GM18519 (cell line): ENCODE results near the gene DCBLD1.
"Not testable (repeated sequence)": the region's sequence is repeated elsewhere in the genome, so short reads cannot be mapped to it uniquely, and the experiment has no call there.

Experiments used
- ATAC-seq: cut with Tn5 transposase; IDR thresholded peaks from one replicate; pipeline ENCODE4 v1.9.1; 2021; ENCODE audit warnings: mild to moderate bottlenecking, moderate library complexity; ENCODE audit not compliant: unreplicated experiment, low FRiP score

DCBLD1 gene

GRCh38 chr6:117496383-117496990, 14.0 kb downstream of the DCBLD1 start:
- no peak for ATAC-seq

- no peak for ATAC-seq
Measured at GRCh38 chr6:117497237-117497636, 14.8 kb downstream of the DCBLD1 start.

- no peak for ATAC-seq
Measured at GRCh38 chr6:117498159-117498558, 15.7 kb downstream of the DCBLD1 start.

- ATAC-seq: no peak
Measured at GRCh38 chr6:117501722-117502121, 19.2 kb downstream of the DCBLD1 start.

GRCh38 chr6:117502580-117502979, 20.1 kb downstream of the DCBLD1 start:
- no peak for ATAC-seq

GRCh38 chr6:117503211-117503610, 20.7 kb downstream of the DCBLD1 start:
- ATAC-seq: no peak

GRCh38 chr6:117504478-117505144, 22.1 kb downstream of the DCBLD1 start:
- no peak for ATAC-seq

- no peak for ATAC-seq
Measured at GRCh38 chr6:117505311-117505710, 22.8 kb downstream of the DCBLD1 start.

GRCh38 chr6:117506180-117506835, 23.8 kb downstream of the DCBLD1 start:
- ATAC-seq: no peak

- ATAC-seq: no peak
Measured at GRCh38 chr6:117506907-117507306, 24.4 kb downstream of the DCBLD1 start.

- no peak for ATAC-seq
Measured at GRCh38 chr6:117508450-117508971, 26.0 kb downstream of the DCBLD1 start.

- no peak for ATAC-seq
Measured at GRCh38 chr6:117509021-117509420, 26.5 kb downstream of the DCBLD1 start.

- ATAC-seq: no peak
Measured at GRCh38 chr6:117512056-117512828, 29.8 kb downstream of the DCBLD1 start.

GRCh38 chr6:117512987-117513573, 30.6 kb downstream of the DCBLD1 start:
- no peak for ATAC-seq

- no peak for ATAC-seq
Measured at GRCh38 chr6:117513778-117514365, 31.4 kb downstream of the DCBLD1 start.

GRCh38 chr6:117514655-117515054, 32.2 kb downstream of the DCBLD1 start:
- ATAC-seq: no peak

GRCh38 chr6:117515326-117515725, 32.9 kb downstream of the DCBLD1 start:
- no peak for ATAC-seq

- not testable (repeated sequence) for ATAC-seq
Measured at GRCh38 chr6:117517995-117518394, 35.5 kb downstream of the DCBLD1 start.

- no peak for ATAC-seq
Measured at GRCh38 chr6:117518870-117519269, 36.4 kb downstream of the DCBLD1 start.
